H1 (cell line): ENCODE measurements around the gene CRADD. TPM values are rescaled to one million over a fixed set of nuclear protein-coding genes. Genes with fewer than 3 reads are reported as not detected.
A peak's percentile ranks its signal among the peaks of the same experiment; 100 is the strongest.

Experiments
- CTCF ChIA-PET: fragments of 300-600 bp; sonication (Branson Sonifier 250); formaldehyde crosslinking; loops from one replicate; lab custom pipeline; 2021; ENCODE audit not compliant: partially characterized antibody; lab: Charles Lee
- POLR2A ChIA-PET: fragments of 300-600 bp; sonication (Branson Sonifier 250); formaldehyde crosslinking; loops from one replicate; lab custom pipeline; 2021; ENCODE audit warnings: inconsistent platforms; ENCODE audit not compliant: partially characterized antibody; lab: Charles Lee
- DNase-seq, 2 experiments: peaks; one replicate each; pipeline versions ENCODE4 v3.0.0 to v3.0.0-alpha.2; 2010 to 2022; ENCODE audit warnings: low spot score in 2 of 2, low read depth in 1 of 2, mixed read lengths in 1 of 2
- FAIRE-seq: peaks from 2 replicates; lab custom pipeline; 2011; peaks lifted over from hg19 to GRCh38; lab: Jason Lieb, UNC
- H2AFZ ChIP-seq: 2 replicates; pipeline ENCODE4 v1.8.1; 2012; ENCODE audit warnings: low read length, inconsistent platforms
- H2AK5ac ChIP-seq: 2 replicates; pipeline ENCODE4 v1.6.1; 2013; ENCODE audit warnings: low read depth, low read length
- H2BK120ac ChIP-seq: replicated peaks from 2 replicates; pipeline ENCODE3; 2013; ENCODE audit warnings: low read depth, low read length, inconsistent platforms
- H2BK12ac ChIP-seq: 2 replicates; pipeline ENCODE4 v1.6.1; 2013; ENCODE audit warnings: low read depth, low read length
- H2BK15ac ChIP-seq: 2 replicates; pipeline ENCODE4 v1.6.1; 2013; ENCODE audit warnings: low read length
- H2BK20ac ChIP-seq: 2 replicates; pipeline ENCODE4 v1.6.1; 2013; ENCODE audit warnings: low read length
- H2BK5ac ChIP-seq: 2 replicates; pipeline ENCODE4 v1.6.1; 2013; ENCODE audit warnings: low read depth, low read length
- H3K14ac ChIP-seq: 2 replicates; pipeline ENCODE4 v1.6.1; 2013; ENCODE audit warnings: inconsistent platforms; ENCODE audit not compliant: insufficient read length
- H3K18ac ChIP-seq: 2 replicates; pipeline ENCODE4 v1.6.1; 2013; ENCODE audit warnings: low read length; ENCODE audit errors: extremely low read depth
- H3K23ac ChIP-seq: 2 replicates; pipeline ENCODE4 v1.6.1; 2013; ENCODE audit warnings: inconsistent platforms; ENCODE audit not compliant: insufficient read length
- H3K23me2 ChIP-seq: 2 replicates; pipeline ENCODE4 v1.6.1; 2013; ENCODE audit warnings: low read depth, low read length
- H3K27ac ChIP-seq: 2 replicates; pipeline ENCODE4 v1.6.1; 2011; ENCODE audit warnings: low read depth, low read length, inconsistent platforms
- H3K27me3 ChIP-seq, 4 experiments: replicated peaks in 1 of 4; 1 replicate in 1 of 4; 2 replicates in 3 of 4; pipeline versions ENCODE4 v1.6.1 to v1.8.1; 2011 to 2013; ENCODE audit warnings: low read length in 3 of 4, mild to moderate bottlenecking in 3 of 4, inconsistent platforms in 2 of 4, mixed read lengths in 2 of 4, moderate library complexity in 1 of 4; ENCODE audit not compliant: control insufficient read depth in 3 of 4, insufficient read depth in 3 of 4; ENCODE audit errors: extremely low read depth in 1 of 4
- H3K36me3 ChIP-seq, 4 experiments: 2 replicates each; pipeline versions ENCODE4 v1.6.1 to v1.8.1; 2011 to 2013; ENCODE audit warnings: mild to moderate bottlenecking in 4 of 4, low read length in 3 of 4, moderate library complexity in 2 of 4, control low read depth in 1 of 4, inconsistent platforms in 1 of 4; ENCODE audit not compliant: insufficient read depth in 4 of 4, control insufficient read depth in 2 of 4
- H3K4ac ChIP-seq: replicated peaks from 2 replicates; pipeline ENCODE3; 2013; ENCODE audit warnings: low read length, low read depth, mixed read lengths, inconsistent platforms; ENCODE audit not compliant: insufficient read length
- H3K4me1 ChIP-seq, 4 experiments: replicated peaks in 1 of 4; 1 replicate in 1 of 4; 2 replicates in 3 of 4; pipeline versions ENCODE4 v1.6.1 to v1.8.1; 2011 to 2013; ENCODE audit warnings: low read length in 3 of 4, inconsistent platforms in 2 of 4, mixed read lengths in 1 of 4; ENCODE audit not compliant: insufficient read depth in 4 of 4, control insufficient read depth in 3 of 4
- H3K4me2 ChIP-seq, 2 experiments: 2 replicates each; pipeline versions ENCODE4 v1.6.1 to v1.8.1; 2011 to 2013; ENCODE audit warnings: low read depth in 2 of 2, low read length in 2 of 2, control low read depth in 1 of 2, inconsistent platforms in 1 of 2, mild to moderate bottlenecking in 1 of 2; ENCODE audit not compliant: insufficient read depth in 1 of 2
- H3K4me3 ChIP-seq, 4 experiments: fragments of 200-600, 300-600 bp in 1 of 4; sonication (generic), shearing (Covaris generic), sonication (Bioruptor Twin) in 1 of 4; 2 replicates each; pipeline versions ENCODE4 v1.5.1 to v1.8.1; 2011 to 2016; ENCODE audit warnings: low read length in 4 of 4, low read depth in 3 of 4, control low read depth in 2 of 4, inconsistent platforms in 2 of 4, mild to moderate bottlenecking in 2 of 4, mixed read lengths in 1 of 4, moderate library complexity in 1 of 4; ENCODE audit not compliant: insufficient read depth in 2 of 4; ENCODE audit errors: extremely low read depth in 1 of 4
- H3K56ac ChIP-seq: replicated peaks from 2 replicates; pipeline ENCODE3; 2013; ENCODE audit warnings: low read depth, mild to moderate bottlenecking, mixed read lengths, low read length, inconsistent platforms; ENCODE audit not compliant: insufficient read length
- H3K79me1 ChIP-seq: 2 replicates; pipeline ENCODE4 v1.6.1; 2013; ENCODE audit warnings: low read depth, low read length, control low read depth
- H3K79me2 ChIP-seq, 2 experiments: 2 replicates each; pipeline versions ENCODE4 v1.6.1 to v1.8.1; 2012 to 2013; ENCODE audit warnings: low read length in 2 of 2, mild to moderate bottlenecking in 2 of 2, inconsistent platforms in 1 of 2; ENCODE audit not compliant: insufficient read depth in 2 of 2, control insufficient read depth in 1 of 2
- H3K9ac ChIP-seq, 4 experiments: replicated peaks in 1 of 4; 1 replicate in 1 of 4; 2 replicates in 3 of 4; pipeline versions ENCODE4 v1.6.1 to v1.8.1; 2011 to 2013; ENCODE audit warnings: low read depth in 3 of 4, low read length in 3 of 4, control low read depth in 2 of 4, mild to moderate bottlenecking in 2 of 4, moderate library complexity in 2 of 4, inconsistent platforms in 1 of 4; ENCODE audit errors: extremely low read depth in 1 of 4
- H3K9me3 ChIP-seq, 2 experiments: 2 replicates each; pipeline versions ENCODE4 v1.6.1 to v1.8.1; 2012 to 2013; ENCODE audit warnings: mild to moderate bottlenecking in 2 of 2, moderate library complexity in 2 of 2, control low read depth in 1 of 2, inconsistent platforms in 1 of 2, low read depth in 1 of 2, low read length in 1 of 2, mixed read lengths in 1 of 2; ENCODE audit not compliant: insufficient read depth in 2 of 2
- H4K20me1 ChIP-seq, 2 experiments: replicated peaks in 1 of 2; 2 replicates each; pipeline versions ENCODE3 to v1.8.1; 2011 to 2013; ENCODE audit warnings: inconsistent platforms in 2 of 2, low read length in 2 of 2, mild to moderate bottlenecking in 1 of 2; ENCODE audit not compliant: insufficient read depth in 2 of 2, control insufficient read depth in 1 of 2
- H4K5ac ChIP-seq: 2 replicates; pipeline ENCODE4 v1.6.1; 2013; ENCODE audit warnings: low read length, low read depth, mixed read lengths, inconsistent platforms; ENCODE audit not compliant: insufficient read length
- H4K8ac ChIP-seq: 2 replicates; pipeline ENCODE4 v1.8.0; 2013; ENCODE audit warnings: mild to moderate bottlenecking, moderate library complexity, low read length, inconsistent platforms; ENCODE audit not compliant: insufficient read depth; ENCODE audit errors: extremely low read depth
- H4K91ac ChIP-seq: replicated peaks from 2 replicates; pipeline ENCODE3; 2013; ENCODE audit warnings: low read length, mixed read lengths, inconsistent platforms; ENCODE audit not compliant: insufficient read length
- BCL11A ChIP-seq, 2 experiments: IDR thresholded peaks; one replicate each; pipeline ENCODE4 v1.6.1; 2011; ENCODE audit warnings: low read depth in 2 of 2, low read length in 2 of 2, mild to moderate bottlenecking in 2 of 2
- CBX5 ChIP-seq: fragments of 300-800, 300-1000 bp; sonication (generic); IDR thresholded peaks from 2 replicates; pipeline ENCODE4 v1.7.1; 2016; ENCODE audit warnings: antibody characterized with exemption, low read length, low read depth
- EZH2 ChIP-seq: fragments of 200-600 bp; sonication (generic); IDR thresholded peaks from 2 replicates; pipeline ENCODE4 v1.7.1; 2012; ENCODE audit warnings: low read depth, mild to moderate bottlenecking, moderate library complexity, low read length, inconsistent platforms; ENCODE audit not compliant: severe bottlenecking
- KDM1A ChIP-seq: fragments of 200-600, 300-600 bp; sonication (generic); IDR thresholded peaks from 2 replicates; pipeline ENCODE4 v1.7.1; 2016; ENCODE audit warnings: mild to moderate bottlenecking, low read length, borderline replicate concordance
- NANOG ChIP-seq: IDR thresholded peaks from 2 replicates; pipeline ENCODE4 v1.6.1; 2011; ENCODE audit warnings: low read length, low read depth, mild to moderate bottlenecking, inconsistent platforms; ENCODE audit not compliant: insufficient read depth, poor library complexity, severe bottlenecking
- POLR2AphosphoS5 ChIP-seq: IDR thresholded peaks from 2 replicates; pipeline ENCODE4 v1.6.1; 2011; ENCODE audit warnings: low read depth, low read length
- RXRA ChIP-seq: IDR thresholded peaks from 2 replicates; pipeline ENCODE4 v1.6.1; 2011; ENCODE audit warnings: low read depth, mild to moderate bottlenecking, low read length, moderate library complexity; ENCODE audit not compliant: insufficient read depth
- WGBS, 2 experiments: shearing (Covaris generic) in 1 of 2; methylation state at CpG; one replicate each; pipeline versions ENCODE4 v1.1.6 to v1.1.7; 2013 to 2015; ENCODE audit warnings: low lambda C conversion rate in 2 of 2, mixed read lengths in 2 of 2, inconsistent platforms in 1 of 2, low coverage in 1 of 2, missing lambda C conversion rate in 1 of 2; ENCODE audit not compliant: insufficient replicate concordance in 2 of 2, insufficient coverage in 1 of 2, insufficient read length in 1 of 2; ENCODE audit errors: extremely low coverage in 1 of 2, missing lambda C conversion rate in 1 of 2; 5-methylcytosine and 5-hydroxymethylcytosine counted together
- polyA plus RNA-seq, 7 experiments: library from polyadenylated mRNA; depleted of rRNA in 3 of 7; stranded (reverse) in 5 of 7; unstranded in 2 of 7; fragments of >200 nt in 5 of 7; fragments of 200-250 nt in 2 of 7; gene quantifications; 1 replicate in 5 of 7; 2 replicates in 1 of 7; 4 replicates in 1 of 7; pipeline versions ENCODE4 v1.2.1 to v1.2.3, GENCODE V29; 2011 to 2013; ENCODE audit warnings: missing spikeins in 2 of 7, mixed read lengths in 2 of 7
- total RNA-seq: library from RNA; stranded (reverse); fragmentation: NEBNext Ultra II Directional; extraction: Animal tissue kit (Norgen Biotek cat#: 25700); gene quantifications from 2 replicates; pipeline ENCODE4 v1.2.1, GENCODE V29; 2021

The CRADD gene
- total and polyA plus RNA-seq, 2 of the 8 experiments (the other 6 are each of a cell fraction or from before 2014, with no cell fraction given), result 8.1 to 15.4 TPM

DNA sequence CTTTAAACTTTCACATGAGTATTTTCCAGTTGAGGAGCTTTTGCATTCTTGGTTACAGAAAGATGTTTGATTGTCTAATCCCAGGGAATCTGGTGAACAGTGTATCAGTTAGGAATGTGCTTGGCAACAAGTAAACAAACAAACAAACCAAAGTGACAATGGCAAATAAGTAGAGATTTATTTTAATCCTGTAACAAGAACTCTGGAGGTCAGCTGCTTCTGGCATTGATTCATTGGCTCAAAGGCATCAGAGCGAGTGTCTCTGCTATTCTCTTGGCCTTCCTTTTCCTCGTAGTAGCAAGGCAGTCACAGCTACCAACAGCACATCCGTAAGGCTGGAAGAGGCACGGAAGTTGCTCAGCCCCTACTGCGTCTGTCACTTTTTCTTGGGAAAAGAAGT, 37.2 kb downstream of the CRADD start:
- no peaks in the 10 kb centered on the region for H3K27me3 ChIP-seq
- H3K18ac ChIP-seq, result no peak overlapping the region
- no peak overlapping the region for H3K9ac ChIP-seq
- H4K20me1 ChIP-seq, result no peaks in the 10 kb centered on the region
- H3K9me3 ChIP-seq, result peaks cover 7 to 8% of the 10 kb centered on the region in 2 experiments; a peak in 2 of 4 replicates
- no peak for TF ChIP-seq RXRA
- TF ChIP-seq NANOG, result no peak
- no peak for TF ChIP-seq KDM1A
- TF ChIP-seq EZH2, result no peak
- TF ChIP-seq BCL11A (IDR thresholded peaks at IDR 0.05; ENCODE audit: low read depth in 2 of 2, low read length in 2 of 2), result no peak
- TF ChIP-seq CBX5, result no peak
- no peak for TF ChIP-seq POLR2AphosphoS5
- H3K4me3 ChIP-seq, result no peak overlapping the region
- DNase-seq (no peak), FAIRE-seq (no peak)
- no peaks in the 10 kb centered on the region for H3K4me1 ChIP-seq
- H4K5ac ChIP-seq, result no peak overlapping the region
- no peak overlapping the region for H2BK12ac ChIP-seq
- no peak overlapping the region for H2BK120ac ChIP-seq
- peak overlapping the region; percentile 19; the same call in 1 of the 2 replicates for H2AFZ ChIP-seq
- H2BK15ac ChIP-seq, result no peak overlapping the region
- no peak overlapping the region for H3K4me2 ChIP-seq
- no peak overlapping the region for H4K91ac ChIP-seq
- WGBS, 2 experiments, result 74% methylated on average over 5 of the region's 5 CpGs; no CpG with 5 or more reads in 1 of the 2 experiments
- no peak overlapping the region for H2BK5ac ChIP-seq
- H2AK5ac ChIP-seq, result no peak overlapping the region
- H3K23ac ChIP-seq, result no peak overlapping the region
- H3K79me1 ChIP-seq, result no peaks in the 10 kb centered on the region
- no peaks in the 10 kb centered on the region for H3K23me2 ChIP-seq
- no peak overlapping the region for H3K4ac ChIP-seq
- H3K27ac ChIP-seq, result no peak overlapping the region
- no peaks in the 10 kb centered on the region for H3K36me3 ChIP-seq
- no peaks in the 10 kb centered on the region for H3K79me2 ChIP-seq
- no peak overlapping the region for H4K8ac ChIP-seq
- no peak overlapping the region for H3K14ac ChIP-seq
- no peak overlapping the region for H3K56ac ChIP-seq
- POLR2A ChIA-PET, result interaction anchor here (2.1 kb wide), 1 partner anchor 12 kb away, joined by 5 read pairs; no protein-coding TSS in a partner anchor
- CTCF ChIA-PET, result interaction anchor here (0.7 to 1.4 kb wide), 4 partner anchors 13 to 127 kb away, joined by 3 to 4 read pairs (median 3); no protein-coding TSS in a partner anchor
- no peak overlapping the region for H2BK20ac ChIP-seq
